WTC11 (cell line): ENCODE data around the gene DHRS1.

Experiments
- CREB1 ChIP-seq: sonication (generic); formaldehyde crosslinking; IDR thresholded peaks from 2 replicates; pipeline ENCODE4 v1.8.0; 2023; ENCODE audit warnings: mild to moderate bottlenecking, missing genetic modification reagents
- CREM ChIP-seq: sonication (generic); formaldehyde crosslinking; IDR thresholded peaks from 2 replicates; pipeline ENCODE4 v1.8.1; 2022; ENCODE audit warnings: mild to moderate bottlenecking, missing genetic modification reagents, moderate library complexity
- GABPB1 ChIP-seq: sonication (generic); formaldehyde crosslinking; IDR thresholded peaks from 2 replicates; pipeline ENCODE4 v1.8.1; 2023; ENCODE audit warnings: mild to moderate bottlenecking, missing genetic modification reagents
- GRHL2 ChIP-seq: fragments of 250-450 bp; sonication (Bioruptor Pico); IDR thresholded peaks from 2 replicates; pipeline ENCODE4 v1.8.0; 2022; ENCODE audit warnings: mild to moderate bottlenecking, moderate library complexity; ENCODE audit not compliant: insufficient replicate concordance, severe bottlenecking
- JUN ChIP-seq: sonication (generic); formaldehyde crosslinking; IDR thresholded peaks from 2 replicates; pipeline ENCODE4 v1.8.0; 2023; ENCODE audit warnings: mild to moderate bottlenecking, missing genetic modification reagents
- SMAD3 ChIP-seq: sonication (generic); formaldehyde crosslinking; IDR thresholded peaks from 2 replicates; pipeline ENCODE4 v1.8.0; 2022; ENCODE audit warnings: missing genetic modification reagents, mild to moderate bottlenecking, borderline replicate concordance
- ZNF232 ChIP-seq: sonication (generic); formaldehyde crosslinking; IDR thresholded peaks from 2 replicates; pipeline ENCODE4 v1.8.0; 2022; ENCODE audit warnings: mild to moderate bottlenecking, missing genetic modification reagents
- ZNF263 ChIP-seq: sonication (generic); formaldehyde crosslinking; IDR thresholded peaks from 2 replicates; pipeline ENCODE4 v1.8.1; 2022; ENCODE audit warnings: low read depth, mild to moderate bottlenecking, moderate library complexity, missing genetic modification reagents
- ZNF317 ChIP-seq: sonication (generic); formaldehyde crosslinking; IDR thresholded peaks from 2 replicates; pipeline ENCODE4 v1.8.1; 2023; ENCODE audit warnings: low read depth, mild to moderate bottlenecking, moderate library complexity, missing genetic modification reagents, borderline replicate concordance
- TF ChIP-seq, protein P1 (sequence below): sonication (generic); formaldehyde crosslinking; IDR thresholded peaks from 2 replicates; pipeline ENCODE4 v1.8.1; 2022; ENCODE audit warnings: low read depth, missing genetic modification reagents, borderline replicate concordance
- TF ChIP-seq, protein P2 (sequence below): fragments of 200-600 bp; IDR thresholded peaks from 2 replicates; pipeline ENCODE4 v1.8.0; 2022; ENCODE audit warnings: antibody characterized with exemption
- TF ChIP-seq, protein P3 (sequence below): sonication (generic); formaldehyde crosslinking; IDR thresholded peaks from 2 replicates; pipeline ENCODE4 v1.8.1; 2022; ENCODE audit warnings: mild to moderate bottlenecking, missing genetic modification reagents, moderate library complexity, borderline replicate concordance
- TF ChIP-seq, protein P4 (sequence below): sonication (generic); formaldehyde crosslinking; IDR thresholded peaks from 2 replicates; pipeline ENCODE4 v1.8.1; 2022; ENCODE audit warnings: low read depth, mild to moderate bottlenecking, moderate library complexity, missing genetic modification reagents, borderline replicate concordance
- TF ChIP-seq, protein P5 (sequence below): sonication (generic); formaldehyde crosslinking; IDR thresholded peaks from 2 replicates; pipeline ENCODE4 v1.8.1; 2023; ENCODE audit warnings: mild to moderate bottlenecking, missing genetic modification reagents, moderate library complexity

DNA sequence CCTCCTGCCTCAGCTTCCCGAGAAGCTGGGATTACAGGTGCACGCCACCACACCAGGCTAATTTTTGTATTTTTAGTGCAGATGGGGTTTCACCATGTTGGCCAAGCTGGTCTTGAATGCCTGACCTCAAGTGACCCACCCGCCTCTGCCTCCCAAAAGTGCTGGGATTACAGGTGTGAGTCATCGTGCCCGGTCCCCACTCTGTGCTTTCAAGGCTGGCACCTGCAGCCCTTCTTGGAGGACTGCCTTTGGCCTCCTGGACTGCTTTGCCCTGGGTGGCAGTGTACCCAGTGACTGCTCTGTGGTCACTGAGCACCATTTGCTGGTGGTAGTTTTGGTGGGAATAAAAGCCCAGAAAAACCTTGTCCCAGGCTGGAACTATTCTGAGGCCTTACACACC is 12.6 kb downstream of the DHRS1 start:
- TF ChIP-seq GABPB1 (CRISPR knock-in tag) (no peak), CREM (no peak), ZNF263 (CRISPR knock-in tag) (no peak), ZNF232 (CRISPR knock-in tag) (no peak), CREB1 (CRISPR knock-in tag) (no peak), SMAD3 (CRISPR knock-in tag) (no peak), ZNF317 (CRISPR knock-in tag) (no peak), JUN (no peak), GRHL2 (no peak)
- TF ChIP-seq, protein P1, sequence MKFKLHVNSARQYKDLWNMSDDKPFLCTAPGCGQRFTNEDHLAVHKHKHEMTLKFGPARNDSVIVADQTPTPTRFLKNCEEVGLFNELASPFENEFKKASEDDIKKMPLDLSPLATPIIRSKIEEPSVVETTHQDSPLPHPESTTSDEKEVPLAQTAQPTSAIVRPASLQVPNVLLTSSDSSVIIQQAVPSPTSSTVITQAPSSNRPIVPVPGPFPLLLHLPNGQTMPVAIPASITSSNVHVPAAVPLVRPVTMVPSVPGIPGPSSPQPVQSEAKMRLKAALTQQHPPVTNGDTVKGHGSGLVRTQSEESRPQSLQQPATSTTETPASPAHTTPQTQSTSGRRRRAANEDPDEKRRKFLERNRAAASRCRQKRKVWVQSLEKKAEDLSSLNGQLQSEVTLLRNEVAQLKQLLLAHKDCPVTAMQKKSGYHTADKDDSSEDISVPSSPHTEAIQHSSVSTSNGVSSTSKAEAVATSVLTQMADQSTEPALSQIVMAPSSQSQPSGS (CRISPR knock-in tag) = no peak
- TF ChIP-seq, protein P2, sequence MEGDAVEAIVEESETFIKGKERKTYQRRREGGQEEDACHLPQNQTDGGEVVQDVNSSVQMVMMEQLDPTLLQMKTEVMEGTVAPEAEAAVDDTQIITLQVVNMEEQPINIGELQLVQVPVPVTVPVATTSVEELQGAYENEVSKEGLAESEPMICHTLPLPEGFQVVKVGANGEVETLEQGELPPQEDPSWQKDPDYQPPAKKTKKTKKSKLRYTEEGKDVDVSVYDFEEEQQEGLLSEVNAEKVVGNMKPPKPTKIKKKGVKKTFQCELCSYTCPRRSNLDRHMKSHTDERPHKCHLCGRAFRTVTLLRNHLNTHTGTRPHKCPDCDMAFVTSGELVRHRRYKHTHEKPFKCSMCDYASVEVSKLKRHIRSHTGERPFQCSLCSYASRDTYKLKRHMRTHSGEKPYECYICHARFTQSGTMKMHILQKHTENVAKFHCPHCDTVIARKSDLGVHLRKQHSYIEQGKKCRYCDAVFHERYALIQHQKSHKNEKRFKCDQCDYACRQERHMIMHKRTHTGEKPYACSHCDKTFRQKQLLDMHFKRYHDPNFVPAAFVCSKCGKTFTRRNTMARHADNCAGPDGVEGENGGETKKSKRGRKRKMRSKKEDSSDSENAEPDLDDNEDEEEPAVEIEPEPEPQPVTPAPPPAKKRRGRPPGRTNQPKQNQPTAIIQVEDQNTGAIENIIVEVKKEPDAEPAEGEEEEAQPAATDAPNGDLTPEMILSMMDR = no peak
- TF ChIP-seq, protein P3, sequence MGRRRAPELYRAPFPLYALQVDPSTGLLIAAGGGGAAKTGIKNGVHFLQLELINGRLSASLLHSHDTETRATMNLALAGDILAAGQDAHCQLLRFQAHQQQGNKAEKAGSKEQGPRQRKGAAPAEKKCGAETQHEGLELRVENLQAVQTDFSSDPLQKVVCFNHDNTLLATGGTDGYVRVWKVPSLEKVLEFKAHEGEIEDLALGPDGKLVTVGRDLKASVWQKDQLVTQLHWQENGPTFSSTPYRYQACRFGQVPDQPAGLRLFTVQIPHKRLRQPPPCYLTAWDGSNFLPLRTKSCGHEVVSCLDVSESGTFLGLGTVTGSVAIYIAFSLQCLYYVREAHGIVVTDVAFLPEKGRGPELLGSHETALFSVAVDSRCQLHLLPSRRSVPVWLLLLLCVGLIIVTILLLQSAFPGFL = no peak
- TF ChIP-seq, protein P4, sequence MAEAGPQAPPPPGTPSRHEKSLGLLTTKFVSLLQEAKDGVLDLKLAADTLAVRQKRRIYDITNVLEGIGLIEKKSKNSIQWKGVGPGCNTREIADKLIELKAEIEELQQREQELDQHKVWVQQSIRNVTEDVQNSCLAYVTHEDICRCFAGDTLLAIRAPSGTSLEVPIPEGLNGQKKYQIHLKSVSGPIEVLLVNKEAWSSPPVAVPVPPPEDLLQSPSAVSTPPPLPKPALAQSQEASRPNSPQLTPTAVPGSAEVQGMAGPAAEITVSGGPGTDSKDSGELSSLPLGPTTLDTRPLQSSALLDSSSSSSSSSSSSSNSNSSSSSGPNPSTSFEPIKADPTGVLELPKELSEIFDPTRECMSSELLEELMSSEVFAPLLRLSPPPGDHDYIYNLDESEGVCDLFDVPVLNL = no peak
- TF ChIP-seq, protein P5, sequence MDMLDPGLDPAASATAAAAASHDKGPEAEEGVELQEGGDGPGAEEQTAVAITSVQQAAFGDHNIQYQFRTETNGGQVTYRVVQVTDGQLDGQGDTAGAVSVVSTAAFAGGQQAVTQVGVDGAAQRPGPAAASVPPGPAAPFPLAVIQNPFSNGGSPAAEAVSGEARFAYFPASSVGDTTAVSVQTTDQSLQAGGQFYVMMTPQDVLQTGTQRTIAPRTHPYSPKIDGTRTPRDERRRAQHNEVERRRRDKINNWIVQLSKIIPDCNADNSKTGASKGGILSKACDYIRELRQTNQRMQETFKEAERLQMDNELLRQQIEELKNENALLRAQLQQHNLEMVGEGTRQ (CRISPR knock-in tag) = no peak
